ENCODE measurements around the gene RAE1.

GRCh38 chr20:57391439-57392301 is 40.6 kb downstream of the RAE1 start:
- TF ChIP-seq, protein P1, sequence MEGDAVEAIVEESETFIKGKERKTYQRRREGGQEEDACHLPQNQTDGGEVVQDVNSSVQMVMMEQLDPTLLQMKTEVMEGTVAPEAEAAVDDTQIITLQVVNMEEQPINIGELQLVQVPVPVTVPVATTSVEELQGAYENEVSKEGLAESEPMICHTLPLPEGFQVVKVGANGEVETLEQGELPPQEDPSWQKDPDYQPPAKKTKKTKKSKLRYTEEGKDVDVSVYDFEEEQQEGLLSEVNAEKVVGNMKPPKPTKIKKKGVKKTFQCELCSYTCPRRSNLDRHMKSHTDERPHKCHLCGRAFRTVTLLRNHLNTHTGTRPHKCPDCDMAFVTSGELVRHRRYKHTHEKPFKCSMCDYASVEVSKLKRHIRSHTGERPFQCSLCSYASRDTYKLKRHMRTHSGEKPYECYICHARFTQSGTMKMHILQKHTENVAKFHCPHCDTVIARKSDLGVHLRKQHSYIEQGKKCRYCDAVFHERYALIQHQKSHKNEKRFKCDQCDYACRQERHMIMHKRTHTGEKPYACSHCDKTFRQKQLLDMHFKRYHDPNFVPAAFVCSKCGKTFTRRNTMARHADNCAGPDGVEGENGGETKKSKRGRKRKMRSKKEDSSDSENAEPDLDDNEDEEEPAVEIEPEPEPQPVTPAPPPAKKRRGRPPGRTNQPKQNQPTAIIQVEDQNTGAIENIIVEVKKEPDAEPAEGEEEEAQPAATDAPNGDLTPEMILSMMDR (IDR thresholded peaks at IDR 0.05), result no peak
- TF ChIP-seq POLR2A (IDR thresholded peaks at IDR 0.05), result no peak

Data from vagina (tissue), 2 donors.